ENCODE results near the gene SLC4A1.
A peak's percentile ranks its signal among the peaks of the same experiment; 100 is the strongest.

SLC4A1 gene

GRCh38 chr17:44308320-44308818 is 40.4 kb upstream of the SLC4A1 start, which contains the start of gene RUNDC3A:
RUNDC3A (plus strand) TSS chr17:44308601; CDS start chr17:44308833, 232 bp downstream.
- in situ Hi-C loops (cut with MboI; ENCODE audit: low sequenced_read_pairs, unreplicated experiment) = no loop called here
- no peak for TF ChIP-seq CTCF (IDR thresholded peaks at IDR 0.05; ENCODE audit: borderline replicate concordance, control extremely low read depth, extremely low read depth, insufficient read depth, missing control alignments)
- peak; percentile 95 for DNase-seq (ENCODE audit: low spot score)

GRCh38 chr17:44307387-44308186 is 39.7 kb upstream of the SLC4A1 start:
- DNase-seq (ENCODE audit: low spot score) = peak; percentile 47
- TF ChIP-seq CTCF (IDR thresholded peaks at IDR 0.05; ENCODE audit: borderline replicate concordance, control extremely low read depth, extremely low read depth, insufficient read depth, missing control alignments) = no peak
- in situ Hi-C loops (cut with MboI; ENCODE audit: low sequenced_read_pairs, unreplicated experiment) = no loop called here

- TF ChIP-seq CTCF (IDR thresholded peaks at IDR 0.05; ENCODE audit: borderline replicate concordance, control extremely low read depth, extremely low read depth, insufficient read depth, missing control alignments) = no peak
- in situ Hi-C loops (cut with MboI; ENCODE audit: low sequenced_read_pairs, unreplicated experiment) = no loop called here
- no peak for DNase-seq (ENCODE audit: low spot score)
Observed at GRCh38 chr17:44304651-44305050, 36.7 kb upstream of the SLC4A1 start.

GRCh38 chr17:44297975-44298374 is 30.0 kb upstream of the SLC4A1 start:
- TF ChIP-seq CTCF (IDR thresholded peaks at IDR 0.05; ENCODE audit: borderline replicate concordance, control extremely low read depth, extremely low read depth, insufficient read depth, missing control alignments) = no peak
- DNase-seq (ENCODE audit: low spot score) = no peak

GRCh38 chr17:44293509-44294226 is 25.7 kb upstream of the SLC4A1 start:
- DNase-seq (ENCODE audit: low spot score) = peak; percentile 38
- no peak for TF ChIP-seq CTCF (IDR thresholded peaks at IDR 0.05; ENCODE audit: borderline replicate concordance, control extremely low read depth, extremely low read depth, insufficient read depth, missing control alignments)
- in situ Hi-C loops (cut with MboI; ENCODE audit: low sequenced_read_pairs, unreplicated experiment) = no loop called here

More at GRCh38 chr17:44297975-44298374, 30.0 kb upstream of the SLC4A1 start:
- in situ Hi-C loops (cut with MboI; ENCODE audit: low sequenced_read_pairs, unreplicated experiment) = no loop called here

GRCh38 chr17:44287651-44288050 is 19.7 kb upstream of the SLC4A1 start:
- DNase-seq (ENCODE audit: low spot score) = no peak
- no peak for TF ChIP-seq CTCF (IDR thresholded peaks at IDR 0.05; ENCODE audit: borderline replicate concordance, control extremely low read depth, extremely low read depth, insufficient read depth, missing control alignments)
- in situ Hi-C loops (cut with MboI; ENCODE audit: low sequenced_read_pairs, unreplicated experiment) = no loop called here

Data from GM13976 (cell line).